DMS79 (cell line): ENCODE data around the gene LYRM4.
"Not testable (repeated sequence)": the region's sequence is repeated elsewhere in the genome, so short reads cannot be mapped to it uniquely, and the experiment has no call there.

Source experiments
- DNase-seq: peaks from one replicate; lab custom pipeline; 2025; lab: John Stamatoyannopoulos, UW

LYRM4 gene

DNA sequence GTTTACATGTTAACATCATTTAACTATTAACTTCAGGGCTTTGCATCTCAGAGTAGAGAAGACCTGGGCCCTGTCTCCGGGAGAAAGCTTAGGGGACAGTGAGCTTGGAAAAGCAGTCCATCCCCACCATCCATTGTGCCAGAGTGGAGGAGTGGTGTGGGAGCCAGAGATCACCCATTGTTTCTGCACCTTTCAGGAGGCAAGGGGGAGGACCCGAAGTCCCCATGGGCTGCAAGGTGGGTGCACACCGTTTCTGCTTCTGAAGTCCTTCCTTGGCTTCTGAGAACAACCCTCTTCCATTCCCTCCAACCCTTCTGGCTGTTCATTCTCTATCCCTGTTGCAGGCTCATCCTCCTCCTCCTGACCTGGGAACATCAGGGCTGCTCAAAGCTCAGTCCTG is 179.6 kb downstream of the LYRM4 start:
- no peak for DNase-seq

- DNase-seq, result no peak
Measured at GRCh38 chr6:5080574-5080973, 180.2 kb downstream of the LYRM4 start.

DNA sequence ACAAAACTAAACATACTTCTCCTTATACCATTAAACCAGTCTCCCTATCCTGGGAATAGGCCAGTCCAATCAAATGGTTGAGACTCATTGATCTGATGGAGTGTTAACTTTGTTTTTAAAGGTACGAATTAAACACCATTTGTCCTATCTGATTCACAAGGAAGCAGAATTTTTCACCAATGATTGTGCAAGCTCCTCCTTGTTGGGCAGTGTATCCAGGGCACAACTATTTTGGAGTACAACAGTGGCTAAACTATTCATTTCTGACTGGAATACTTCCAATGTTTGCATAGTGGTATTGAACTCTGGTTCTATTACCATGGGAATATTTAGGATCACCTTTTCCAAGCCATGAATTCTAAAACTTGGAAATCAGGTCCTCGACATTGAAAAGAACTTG is 181.1 kb downstream of the LYRM4 start:
- no peak for DNase-seq

- DNase-seq, result no peak
Measured at GRCh38 chr6:5078121-5078669, 182.6 kb downstream of the LYRM4 start.

DNA sequence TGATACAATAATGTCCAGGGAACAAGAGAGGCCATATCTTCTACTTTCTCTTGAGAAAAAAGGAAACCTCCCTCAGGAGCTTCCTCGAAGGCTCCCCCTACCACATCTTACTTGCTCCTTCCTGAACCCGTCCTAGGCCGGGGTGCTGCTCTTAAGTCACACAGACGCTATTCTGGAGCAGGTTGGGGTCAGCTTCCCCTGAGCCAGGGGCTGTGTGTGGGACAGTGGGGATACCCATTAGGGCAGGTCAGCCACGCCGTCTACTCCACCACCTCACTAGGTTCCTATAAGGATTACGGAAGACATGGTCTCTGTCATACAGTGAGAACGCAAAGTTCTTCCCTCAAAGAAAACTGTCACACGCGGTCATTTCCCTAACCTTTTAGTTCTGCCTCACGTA is 183.8 kb downstream of the LYRM4 start:
- no peak for DNase-seq

DNA sequence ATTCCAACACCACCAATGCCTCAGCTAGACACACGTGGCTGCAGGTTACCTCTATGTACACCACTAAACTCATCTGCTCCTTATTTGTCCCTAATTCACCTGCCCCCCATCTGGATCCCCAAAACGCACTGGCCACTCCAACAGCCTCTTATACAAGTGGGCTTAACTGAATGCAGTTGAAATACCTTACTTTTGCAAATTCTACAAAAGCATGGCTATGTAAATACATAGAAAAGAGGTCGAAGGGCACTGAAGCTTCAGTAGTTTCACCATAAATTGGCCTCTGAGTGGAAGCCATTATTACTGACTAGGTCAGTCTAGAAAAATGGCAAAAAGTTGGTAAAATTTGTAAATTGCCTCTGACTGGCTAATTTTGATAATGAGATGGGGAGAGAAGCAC is 186.8 kb downstream of the LYRM4 start:
- no peak for DNase-seq

GRCh38 chr6:5072440-5072839 is 188.3 kb downstream of the LYRM4 start:
- no peak for DNase-seq

DNA sequence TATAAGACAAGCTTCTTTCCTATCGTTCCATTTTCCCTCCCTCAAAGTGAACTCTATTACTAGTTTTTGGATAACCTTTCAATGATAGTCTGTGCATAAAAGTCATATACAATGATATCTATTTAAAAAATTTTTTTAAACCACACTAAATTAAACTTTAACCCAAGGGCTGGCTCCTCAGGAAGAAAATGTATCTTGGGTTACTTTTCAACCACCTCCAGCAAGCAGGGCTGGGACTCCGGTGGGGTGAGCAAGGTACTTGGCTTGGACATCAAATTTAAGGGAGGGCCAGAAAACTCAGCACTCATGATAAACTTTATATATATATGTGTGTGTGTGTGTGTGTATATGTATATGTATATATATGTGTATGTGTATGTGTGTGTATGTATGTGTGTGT is 189.5 kb downstream of the LYRM4 start:
- DNase-seq, result no peak

DNA sequence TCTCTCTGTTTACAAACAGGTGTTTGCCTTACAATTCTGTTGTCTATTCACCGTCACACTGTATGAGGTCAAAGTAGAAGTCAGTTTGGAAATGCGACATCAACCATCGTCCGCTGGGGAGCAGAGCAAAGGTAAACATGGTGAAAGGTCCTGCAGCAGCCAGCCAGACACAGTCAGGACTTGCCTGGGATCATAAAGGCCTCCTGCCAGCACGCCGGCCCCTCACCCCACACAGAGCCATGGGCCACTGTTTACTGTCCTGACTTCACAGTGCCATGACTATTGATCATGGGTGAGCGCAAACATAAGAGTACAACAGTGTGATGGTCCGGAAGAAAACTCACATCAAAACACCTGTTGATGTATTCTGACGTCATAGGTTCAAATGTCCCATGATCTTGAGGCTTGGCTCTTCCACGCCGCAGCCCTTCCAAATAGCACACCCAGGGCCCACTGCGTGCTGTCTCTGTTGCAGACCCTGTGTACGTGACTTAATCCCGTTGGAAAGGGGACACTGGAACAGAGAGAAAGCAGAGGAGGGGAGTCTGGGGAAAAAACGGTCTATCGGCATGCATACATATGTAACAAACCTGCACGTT is 192.5 kb downstream of the LYRM4 start:
- DNase-seq, result no peak

GRCh38 chr6:5067305-5067704 is 193.4 kb downstream of the LYRM4 start:
- DNase-seq, result no peak

DNA sequence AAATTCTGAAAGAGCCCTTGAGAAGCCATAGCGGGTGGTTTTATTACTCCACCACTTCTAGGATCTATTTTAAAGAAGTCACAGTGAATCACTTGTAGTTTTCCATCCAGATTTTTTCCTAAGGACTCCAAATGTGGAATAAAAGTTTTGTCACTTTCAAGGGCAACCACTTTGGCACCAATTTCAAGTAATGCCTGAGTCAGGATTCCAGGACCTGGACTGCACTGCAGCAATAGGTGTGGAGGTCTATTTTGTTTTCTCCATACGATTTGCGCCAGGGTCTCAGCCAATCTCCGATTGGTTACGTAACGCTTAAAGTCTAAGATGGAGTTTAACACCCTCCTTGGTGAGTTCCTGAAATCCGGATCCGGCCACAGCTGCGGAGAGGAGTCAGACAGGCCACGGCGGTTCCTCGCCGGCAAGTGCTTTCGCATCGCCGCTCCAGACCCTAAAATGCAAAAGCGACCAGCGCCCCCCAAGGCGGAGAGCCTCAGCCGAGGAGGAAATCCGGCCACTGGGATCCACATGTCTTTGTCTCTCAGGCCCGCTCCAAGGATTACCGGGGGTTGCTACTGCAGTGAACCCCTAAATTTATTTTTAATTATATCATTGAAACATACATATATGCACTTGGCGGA is 194.2 kb downstream of the LYRM4 start:
- no peak for DNase-seq

- no peak for DNase-seq
Measured at GRCh38 chr6:5063617-5064016, 197.1 kb downstream of the LYRM4 start.

DNA sequence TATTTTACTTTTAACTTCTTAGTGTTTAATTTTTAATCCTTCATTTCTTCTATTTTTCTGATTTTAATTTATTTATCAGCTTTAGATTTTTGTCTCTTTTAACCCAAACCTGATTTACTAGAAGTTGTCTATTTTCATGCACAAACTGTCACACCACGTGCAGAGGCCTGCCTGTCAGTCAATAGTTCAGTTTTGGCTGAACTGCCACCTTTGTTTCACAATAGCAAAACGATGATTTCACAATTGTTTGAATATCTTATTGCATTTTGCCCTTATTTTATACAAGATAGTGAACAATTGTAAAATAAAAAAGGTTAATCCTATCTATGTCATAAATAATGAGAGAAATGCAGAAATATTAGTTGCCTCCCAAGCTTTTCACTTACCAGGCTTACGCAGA is 199.6 kb downstream of the LYRM4 start:
- no peak for DNase-seq

DNA sequence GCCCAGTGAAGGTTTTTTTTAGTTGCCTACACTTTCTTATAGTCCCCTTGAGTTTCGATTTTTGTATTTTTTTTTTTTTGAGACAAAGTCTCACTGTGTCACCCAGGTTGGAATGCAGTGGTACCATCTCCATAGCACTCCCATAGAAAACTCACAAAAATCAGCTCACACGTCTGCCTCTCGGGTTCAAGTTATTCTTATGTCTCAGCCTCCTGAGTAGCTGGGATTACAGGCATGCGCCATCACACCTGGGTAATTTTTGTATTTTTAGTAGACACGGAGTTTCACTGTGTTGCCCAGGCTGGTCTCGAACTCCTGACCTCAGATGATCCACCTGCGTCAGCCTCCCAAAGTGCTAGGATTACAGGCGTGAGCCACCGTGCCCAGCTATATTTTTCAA is 200.3 kb downstream of the LYRM4 start:
- not testable (repeated sequence) for DNase-seq

- no peak for DNase-seq
Measured at GRCh38 chr6:5059036-5059896, 201.5 kb downstream of the LYRM4 start.
